Erythroblast (primary cell): ENCODE results near the gene SYTL1.

Source experiments
- GATA1 ChIP-seq: IDR thresholded peaks from 2 replicates; pipeline ENCODE4 v1.6.1; 2011; ENCODE audit warnings: low read depth, mild to moderate bottlenecking, control low read depth, low read length, moderate library complexity
- POLR2A ChIP-seq: IDR thresholded peaks from 2 replicates; pipeline ENCODE4 v1.6.1; 2011; ENCODE audit warnings: mild to moderate bottlenecking, low read length

DNA sequence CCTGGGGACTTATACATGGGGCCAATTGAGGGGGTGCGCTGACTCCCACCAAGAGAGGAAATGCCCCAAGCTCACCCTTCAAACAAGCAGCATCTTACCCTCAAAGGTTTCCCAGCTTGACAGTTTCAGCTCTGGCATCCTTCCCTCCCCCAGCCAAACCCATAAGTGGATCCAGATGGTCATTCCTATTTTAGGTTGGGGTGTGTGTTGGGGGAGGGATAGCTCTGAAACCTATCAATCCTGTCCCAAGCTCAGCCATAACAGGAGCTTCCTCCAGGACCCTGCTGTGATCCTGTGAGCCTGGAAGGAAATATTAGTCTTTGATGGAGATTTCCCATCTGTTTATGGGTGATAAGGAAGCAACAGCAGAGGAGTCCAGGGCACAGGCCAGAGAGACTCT lies 23.2 kb upstream of the SYTL1 start:
- TF ChIP-seq POLR2A, result no peak
- TF ChIP-seq GATA1, result no peak
